Activated CD4-positive, alpha-beta T cell treated with anti-CD3 and anti-CD28 coated beads, Interleukin-2, amount 10 ng/mL, durations not matched to agents 7 days and 5 days (primary cell): Measurements from ENCODE around the gene BEAN1. TPM values are rescaled to one million over a fixed set of nuclear protein-coding genes. Genes with fewer than 3 reads are reported as not detected.

Experiments
- CTCF ChIA-PET: fragments of 350-600 bp; sonication (Branson Sonifier 250); formaldehyde crosslinking; loops from one replicate; lab custom pipeline; 2021; ENCODE audit warnings: antibody characterized with exemption; lab: Charles Lee
- POLR2A ChIA-PET: fragments of 350-600 bp; sonication (Branson Sonifier 250); formaldehyde crosslinking; loops from one replicate; lab custom pipeline; 2021; ENCODE audit warnings: antibody characterized with exemption; lab: Charles Lee
- DNase-seq: peaks from one replicate; pipeline ENCODE4 v3.0.0-alpha.2; 2020
- H3K27ac Mint-ChIP-seq: one replicate; pipeline ENCODE4 v1.8.0; 2021; ENCODE audit warnings: mild to moderate bottlenecking, moderate library complexity, mixed read lengths
- H3K27me3 Mint-ChIP-seq: one replicate; pipeline ENCODE4 v1.8.0; 2021; ENCODE audit warnings: mixed read lengths
- H3K36me3 Mint-ChIP-seq: one replicate; pipeline ENCODE4 v1.8.0; 2021; ENCODE audit warnings: low read depth, mixed read lengths
- H3K4me1 Mint-ChIP-seq: one replicate; pipeline ENCODE4 v1.8.0; 2021; ENCODE audit warnings: mixed read lengths
- H3K4me3 Mint-ChIP-seq: one replicate; pipeline ENCODE4 v1.8.0; 2021; ENCODE audit warnings: mild to moderate bottlenecking, moderate library complexity, mixed read lengths
- H3K9me3 Mint-ChIP-seq: one replicate; pipeline ENCODE4 v1.8.0; 2021; ENCODE audit warnings: mixed read lengths
- total RNA-seq, 2 experiments: library from RNA; stranded (reverse); gene quantifications; one replicate each; pipeline ENCODE4 v1.2.3, GENCODE V29; 2021

Gene BEAN1
- total RNA-seq, 2 experiments from 2014 or later, result not detected

DNA sequence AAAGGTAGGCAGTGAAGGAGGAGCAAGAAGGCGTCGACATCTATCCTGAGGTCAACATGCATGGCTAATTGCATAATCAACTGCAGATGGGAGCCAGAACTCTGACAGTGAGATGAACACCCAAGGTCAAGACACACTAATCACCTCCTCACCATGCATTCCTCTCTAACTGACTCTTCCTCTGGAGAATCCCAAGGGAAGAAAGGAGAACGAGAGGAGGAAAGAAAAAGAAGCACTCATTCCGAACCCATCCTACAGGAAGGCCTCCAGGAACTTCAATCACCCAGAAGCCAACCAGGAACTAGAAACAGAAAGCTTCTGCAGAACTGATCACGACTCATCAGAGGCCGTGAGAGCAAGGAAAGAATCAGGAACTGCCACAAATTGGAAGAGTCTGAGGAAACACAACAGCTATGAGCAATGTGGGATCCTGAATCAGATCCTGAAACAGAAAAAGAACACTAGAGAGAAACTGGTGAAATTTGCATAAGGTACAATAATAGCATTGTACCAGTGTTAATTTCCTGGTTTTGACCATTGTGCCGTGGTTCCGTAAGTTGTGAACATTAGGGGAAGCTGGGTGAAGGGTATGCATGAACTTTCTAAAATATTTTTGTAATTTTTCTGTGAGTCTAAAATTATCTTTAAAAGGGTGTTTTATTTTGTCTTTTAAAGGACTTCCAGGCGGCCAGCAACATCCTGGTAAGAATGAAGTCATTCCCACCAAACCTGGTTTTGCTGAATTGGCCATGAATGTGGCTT lies 10.0 kb upstream of the BEAN1 start:
- Mint-ChIP-seq H3K4me1 (peaks cover 7% of the 10 kb centered on the region), H3K9me3 (peaks cover 11% of the 10 kb centered on the region), H3K27me3 (peaks cover 19% of the 10 kb centered on the region), H3K27ac (no peak overlapping the region), H3K36me3 (no peaks in the 10 kb centered on the region), H3K4me3 (no peak overlapping the region)
- CTCF ChIA-PET, result interaction anchor here (0.7 to 1.4 kb wide), 3 partner anchors 11 to 28 kb away, joined by 3 to 4 read pairs (median 3); no protein-coding TSS in a partner anchor
- POLR2A ChIA-PET, result no interaction called here
- no peak for DNase-seq

DNA sequence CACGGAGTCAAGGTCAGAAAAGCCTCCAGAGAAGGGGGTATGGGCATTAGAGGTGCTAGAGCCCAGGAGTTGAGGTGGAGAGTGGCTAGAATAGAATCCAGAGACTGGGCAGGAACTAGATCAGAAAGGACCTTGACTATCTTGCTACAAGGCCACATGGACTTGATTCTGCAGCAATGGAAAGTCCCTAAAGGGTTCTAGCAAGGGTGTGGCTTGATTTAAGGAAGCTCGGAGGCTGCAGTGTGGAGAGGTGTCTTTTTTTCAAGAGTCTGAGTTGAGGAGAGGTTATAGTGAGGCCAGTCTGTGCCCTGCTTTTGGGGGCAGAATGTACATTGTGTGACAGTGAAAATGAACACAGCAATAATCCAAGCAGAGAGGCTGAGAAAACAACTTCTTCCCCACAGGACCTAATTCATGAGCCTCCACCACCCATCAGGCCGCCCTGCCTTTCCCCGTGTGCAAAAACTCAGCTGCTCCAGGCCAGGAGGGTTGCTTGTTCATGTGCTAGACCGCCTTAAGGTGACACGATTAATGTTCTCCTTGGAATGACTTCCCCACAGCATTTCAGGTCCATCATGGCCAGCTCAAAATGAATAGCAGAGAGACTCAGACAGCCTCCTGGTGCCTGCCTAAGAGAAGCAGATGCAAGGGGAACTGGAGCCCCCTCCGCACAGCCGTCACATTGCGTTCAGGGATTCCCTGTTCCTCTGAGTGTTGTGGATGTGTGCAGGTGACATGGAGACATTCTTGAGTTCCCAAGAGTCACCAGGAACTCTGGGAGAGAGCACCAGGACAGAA lies 8.7 kb upstream of the BEAN1 start:
- ChIA-PET CTCF (interaction anchor here (0.8 to 1.4 kb wide), 3 partner anchors 12 to 26 kb away, joined by 3 read pairs; no protein-coding TSS in a partner anchor), POLR2A (no interaction called here)
- DNase-seq, result no peak
- H3K36me3 Mint-ChIP-seq, result no peaks in the 10 kb centered on the region
- H3K27me3 Mint-ChIP-seq, result peaks cover 32% of the 10 kb centered on the region
- H3K4me1 Mint-ChIP-seq, result peaks cover 7% of the 10 kb centered on the region
- H3K4me3 Mint-ChIP-seq, result no peak overlapping the region
- no peak overlapping the region for H3K27ac Mint-ChIP-seq
- H3K9me3 Mint-ChIP-seq, result peaks cover 2% of the 10 kb centered on the region

DNA sequence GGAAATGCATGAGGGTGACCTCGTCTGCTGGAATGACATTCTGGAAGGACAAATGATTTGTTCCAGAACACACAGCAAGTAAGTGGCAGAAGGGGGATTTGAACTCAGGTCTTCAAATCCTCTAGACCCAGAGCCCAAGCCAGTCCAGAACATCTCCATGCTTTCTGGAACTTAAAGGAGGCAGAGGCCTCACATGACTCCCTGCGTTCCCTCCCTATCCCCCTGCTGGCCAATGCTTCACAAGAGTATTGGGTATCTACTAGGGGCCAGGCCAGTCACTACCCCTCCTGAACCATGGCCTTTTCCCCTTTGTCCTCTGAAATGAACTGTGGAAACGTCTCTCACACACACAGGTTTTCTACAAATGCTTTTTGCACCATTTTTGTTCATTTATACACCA lies 7.6 kb upstream of the BEAN1 start:
- CTCF ChIA-PET, result no interaction called here
- no peak overlapping the region for H3K4me3 Mint-ChIP-seq

DNA sequence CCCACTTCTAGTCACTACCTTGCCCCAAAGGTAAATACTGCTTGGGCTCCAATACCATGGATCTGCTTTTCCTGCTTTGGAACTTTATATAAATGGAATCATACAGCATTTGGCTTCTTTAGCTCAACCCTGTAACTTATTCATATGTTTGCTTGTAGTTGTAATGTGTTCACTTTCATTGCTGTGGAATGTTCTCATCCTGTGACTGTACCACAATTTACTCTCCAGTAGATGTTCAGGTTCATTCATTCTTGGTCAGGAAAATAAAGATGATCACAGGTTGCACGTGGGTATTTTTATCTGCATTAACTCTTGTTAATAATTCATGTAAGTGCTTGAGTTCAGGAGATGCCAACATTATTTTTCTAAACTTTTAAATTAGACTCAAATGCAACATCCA lies 6.7 kb upstream of the BEAN1 start:
- peaks cover 7% of the 10 kb centered on the region for H3K4me1 Mint-ChIP-seq
- no peak for DNase-seq
- no peak overlapping the region for H3K4me3 Mint-ChIP-seq
- ChIA-PET POLR2A (no interaction called here), CTCF (interaction anchor here (0.7 kb wide), 1 partner anchor 92 kb away, joined by 3 read pairs; no protein-coding TSS in a partner anchor)
- H3K27me3 Mint-ChIP-seq, result peaks cover 46% of the 10 kb centered on the region
- H3K36me3 Mint-ChIP-seq, result no peaks in the 10 kb centered on the region
- no peaks in the 10 kb centered on the region for H3K9me3 Mint-ChIP-seq
- H3K27ac Mint-ChIP-seq, result no peak overlapping the region

More for the DNA sequence above, 7.6 kb upstream of the BEAN1 start:
- no peaks in the 10 kb centered on the region for H3K36me3 Mint-ChIP-seq
- H3K4me1 Mint-ChIP-seq, result peaks cover 7% of the 10 kb centered on the region
- peaks cover 38% of the 10 kb centered on the region for H3K27me3 Mint-ChIP-seq
- no peak for DNase-seq
- H3K9me3 Mint-ChIP-seq, result no peaks in the 10 kb centered on the region
- POLR2A ChIA-PET, result no interaction called here
- no peak overlapping the region for H3K27ac Mint-ChIP-seq

DNA sequence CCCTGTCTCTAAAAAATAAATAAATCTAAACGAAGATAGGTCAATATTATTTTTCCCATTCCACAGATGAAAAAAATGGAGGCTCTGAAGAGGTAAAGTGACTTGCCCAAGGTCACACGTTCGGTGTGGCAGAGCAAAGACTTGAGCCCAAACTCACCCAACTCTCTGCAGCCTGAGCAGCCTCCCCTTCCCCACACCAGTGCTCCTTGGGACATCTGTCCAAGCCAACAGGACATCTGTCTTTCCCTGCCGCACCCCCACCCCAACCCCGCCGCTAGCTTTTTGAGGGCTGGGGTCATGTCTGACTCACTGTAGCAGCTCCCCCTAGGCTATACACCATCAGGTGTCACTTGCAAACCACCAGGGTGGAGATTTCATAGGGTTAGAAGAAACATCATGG lies 5.2 kb upstream of the BEAN1 start:
- H3K27ac Mint-ChIP-seq, result no peak overlapping the region
- ChIA-PET CTCF (interaction anchor here (0.9 kb wide), 1 partner anchor 33 kb away, joined by 3 read pairs; no protein-coding TSS in a partner anchor), POLR2A (no interaction called here)
- no peaks in the 10 kb centered on the region for H3K36me3 Mint-ChIP-seq
- DNase-seq, result no peak
- no peaks in the 10 kb centered on the region for H3K9me3 Mint-ChIP-seq
- no peak overlapping the region for H3K4me3 Mint-ChIP-seq
- H3K4me1 Mint-ChIP-seq, result peaks cover 7% of the 10 kb centered on the region
- H3K27me3 Mint-ChIP-seq, result peaks cover 57% of the 10 kb centered on the region

DNA sequence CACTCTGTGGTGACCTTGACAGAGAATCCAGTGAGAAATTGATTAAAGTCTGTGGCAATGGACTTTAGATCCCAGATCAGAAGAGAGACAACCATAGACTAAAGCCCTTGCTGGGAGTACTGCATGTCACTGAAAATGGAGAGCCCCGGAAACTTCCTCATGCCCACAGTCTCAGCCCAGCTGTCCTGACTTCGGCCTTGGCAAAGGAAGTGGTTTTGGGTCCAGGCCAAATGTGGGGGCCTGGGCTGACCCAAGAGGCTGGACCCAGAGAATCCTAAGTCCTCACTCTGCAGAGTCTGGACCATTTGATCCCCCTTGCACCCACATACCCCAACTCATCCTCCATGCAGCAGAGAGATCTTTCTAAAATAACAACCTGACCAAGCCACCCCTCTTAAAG lies 4.7 kb upstream of the BEAN1 start:
- no peak for DNase-seq
- ChIA-PET POLR2A (no interaction called here), CTCF (no interaction called here)
- H3K36me3 Mint-ChIP-seq, result no peaks in the 10 kb centered on the region
- H3K4me3 Mint-ChIP-seq, result no peak overlapping the region
- no peaks in the 10 kb centered on the region for H3K9me3 Mint-ChIP-seq
- H3K4me1 Mint-ChIP-seq, result peaks cover 7% of the 10 kb centered on the region
- H3K27ac Mint-ChIP-seq, result no peak overlapping the region
- H3K27me3 Mint-ChIP-seq, result peaks cover 57% of the 10 kb centered on the region

DNA sequence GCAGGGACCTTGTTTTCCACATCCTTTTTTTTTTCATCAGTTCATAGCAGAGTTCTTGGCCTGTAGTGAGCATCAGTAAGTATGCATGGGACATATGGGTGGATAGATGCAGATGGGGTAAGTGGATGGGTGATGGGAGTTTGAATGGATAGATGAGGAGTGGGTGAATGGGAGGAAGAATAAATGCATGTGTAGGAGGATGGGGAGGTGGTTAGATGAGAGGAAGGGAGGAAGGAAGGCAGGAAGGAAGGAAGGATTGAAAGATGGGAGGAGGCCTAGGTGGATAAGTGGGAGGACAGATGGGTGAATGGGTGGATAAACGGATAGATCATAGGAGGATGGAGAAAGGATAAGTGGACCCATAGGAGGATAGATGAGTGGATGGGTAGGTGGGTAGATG lies 3.9 kb upstream of the BEAN1 start:
- Mint-ChIP-seq H3K4me1 (peaks cover 4% of the 10 kb centered on the region), H3K27ac (no peak overlapping the region), H3K4me3 (no peak overlapping the region), H3K36me3 (no peaks in the 10 kb centered on the region), H3K9me3 (no peaks in the 10 kb centered on the region), H3K27me3 (peaks cover 59% of the 10 kb centered on the region)
- POLR2A ChIA-PET, result no interaction called here
- DNase-seq, result no peak
- CTCF ChIA-PET, result interaction anchor here (0.5 kb wide), 1 partner anchor 290 kb away, joined by 3 read pairs; no protein-coding TSS in a partner anchor

DNA sequence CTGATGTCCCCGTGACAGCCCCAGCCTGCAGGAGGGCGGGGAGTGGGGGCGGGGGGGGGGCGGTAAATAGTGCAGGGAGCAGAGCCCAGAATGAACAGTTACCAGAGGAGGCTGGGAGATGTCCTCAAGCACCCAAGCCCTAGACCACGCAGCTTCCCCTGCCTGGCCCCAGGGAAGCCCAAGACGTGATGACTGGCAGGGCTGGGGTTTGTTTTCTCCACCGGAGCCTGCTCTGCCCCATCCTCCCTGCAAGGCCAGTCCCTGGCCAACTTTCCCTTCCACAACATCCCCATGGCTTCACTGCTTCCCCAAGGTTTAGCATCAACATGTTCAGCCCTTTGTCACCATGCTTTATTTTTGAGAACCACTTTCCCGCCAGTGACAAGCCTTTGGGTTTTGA lies 1.4 kb upstream of the BEAN1 start:
- H3K4me3 Mint-ChIP-seq, result no peak overlapping the region
- no peaks in the 10 kb centered on the region for H3K36me3 Mint-ChIP-seq
- POLR2A ChIA-PET, result no interaction called here
- H3K27ac Mint-ChIP-seq, result no peak overlapping the region
- no peaks in the 10 kb centered on the region for H3K9me3 Mint-ChIP-seq
- H3K27me3 Mint-ChIP-seq, result peaks cover 73% of the 10 kb centered on the region
- DNase-seq, result no peak
- H3K4me1 Mint-ChIP-seq, result no peaks in the 10 kb centered on the region
- CTCF ChIA-PET, result interaction anchor here (1.1 kb wide), 1 partner anchor 54 kb away, joined by 4 read pairs; no protein-coding TSS in a partner anchor

DNA sequence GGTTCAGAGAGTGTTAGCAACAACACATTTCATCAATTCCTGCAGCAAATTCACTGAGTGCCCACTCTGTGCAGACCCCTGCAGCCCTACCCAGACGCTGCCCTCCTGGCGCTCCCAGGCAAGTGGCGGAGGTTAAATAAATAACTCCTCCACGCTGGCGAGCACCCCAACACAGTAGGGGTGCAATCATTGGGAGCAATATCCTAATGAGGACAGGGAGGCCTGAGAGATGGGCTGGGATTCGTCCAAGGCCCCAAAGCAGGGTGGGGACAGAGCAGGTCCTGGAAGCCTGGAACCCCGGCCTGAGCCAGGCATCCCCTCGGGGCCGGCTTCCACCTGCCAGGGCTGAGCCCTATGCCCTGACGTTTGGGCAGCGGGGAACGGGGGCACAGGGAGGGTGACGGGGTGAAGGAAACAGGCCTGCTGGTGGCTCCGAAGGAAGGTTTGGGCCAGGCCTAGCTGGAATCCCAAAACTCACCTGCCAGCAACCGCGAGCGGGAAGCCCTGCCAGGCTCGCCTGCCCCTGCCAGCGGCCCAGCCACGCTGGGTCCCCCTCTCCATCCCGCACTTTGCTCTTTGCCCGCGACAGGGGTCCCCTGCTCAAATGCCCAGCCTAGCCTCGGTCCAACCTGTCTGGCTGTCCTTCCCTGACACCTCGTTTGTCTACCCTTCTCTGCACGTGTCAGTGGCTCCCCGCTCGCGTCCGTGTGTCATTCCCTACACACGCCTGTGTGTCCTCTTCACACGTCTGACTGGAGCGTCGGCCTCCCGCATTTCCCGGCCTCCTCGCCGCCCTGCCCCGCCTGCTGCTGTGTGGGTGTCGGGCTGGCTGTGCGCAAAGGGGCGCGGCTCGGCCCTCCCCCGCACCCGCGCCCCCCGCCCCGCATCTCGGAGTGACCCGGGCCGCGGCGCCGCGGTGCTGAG lies 721 bp upstream of the BEAN1 start:
- POLR2A ChIA-PET, result no interaction called here
- Mint-ChIP-seq H3K27ac (no peak overlapping the region), H3K9me3 (no peaks in the 10 kb centered on the region), H3K4me3 (no peak overlapping the region), H3K27me3 (peaks cover 74% of the 10 kb centered on the region), H3K36me3 (no peaks in the 10 kb centered on the region), H3K4me1 (no peaks in the 10 kb centered on the region)
- CTCF ChIA-PET, result interaction anchor here (1.1 kb wide), 1 partner anchor 53 kb away, joined by 4 read pairs; no protein-coding TSS in a partner anchor
- no peak for DNase-seq

DNA sequence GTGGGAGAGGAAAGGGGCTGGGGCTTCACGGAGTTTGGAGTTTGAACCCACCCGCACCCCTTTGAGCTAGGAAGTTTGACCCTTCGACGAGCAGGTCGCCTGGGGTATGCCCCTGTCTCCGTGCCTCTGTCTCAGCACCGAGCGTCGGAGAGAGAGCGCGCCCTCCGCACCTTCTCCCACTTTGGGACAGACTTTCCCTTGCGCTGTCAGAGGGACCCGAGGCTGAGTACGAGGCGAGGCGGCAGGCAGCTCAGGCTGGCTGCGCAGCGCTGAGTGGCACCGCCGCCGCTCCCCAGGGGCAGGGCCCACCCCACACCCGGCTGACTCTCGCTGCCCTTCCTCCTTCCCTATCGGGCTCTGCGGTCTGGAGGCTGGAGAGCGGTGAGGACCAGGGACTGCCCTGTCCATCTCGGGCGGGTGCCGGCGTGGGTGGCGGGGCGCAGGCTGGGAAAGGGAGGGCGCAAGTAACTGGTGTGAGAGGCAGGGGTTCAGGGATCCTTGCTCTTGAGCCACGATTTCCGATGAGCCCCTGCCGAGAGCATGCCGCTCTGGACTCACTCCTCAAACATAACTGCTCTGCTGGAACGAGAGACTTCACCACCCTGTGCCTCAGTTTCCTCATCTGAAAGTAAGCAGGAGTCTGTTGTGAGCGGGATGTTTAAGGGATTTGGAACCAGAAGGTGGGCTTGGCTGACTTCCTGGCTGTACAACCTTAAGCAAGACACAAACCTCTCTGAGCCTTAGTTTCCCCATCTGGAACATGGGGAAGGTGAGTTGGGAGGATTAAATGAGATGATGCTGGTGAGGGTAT lies 981 bp downstream of the BEAN1 start:
- H3K4me1 Mint-ChIP-seq, result no peaks in the 10 kb centered on the region
- no peak overlapping the region for H3K4me3 Mint-ChIP-seq
- no peak overlapping the region for H3K27ac Mint-ChIP-seq
- no peaks in the 10 kb centered on the region for H3K36me3 Mint-ChIP-seq
- POLR2A ChIA-PET, result no interaction called here
- CTCF ChIA-PET, result interaction anchor here (0.8 to 1.1 kb wide), 3 partner anchors 9 to 28 kb away, joined by 3 read pairs; no protein-coding TSS in a partner anchor
- peaks cover 74% of the 10 kb centered on the region for H3K27me3 Mint-ChIP-seq
- no peak for DNase-seq
- H3K9me3 Mint-ChIP-seq, result no peaks in the 10 kb centered on the region

DNA sequence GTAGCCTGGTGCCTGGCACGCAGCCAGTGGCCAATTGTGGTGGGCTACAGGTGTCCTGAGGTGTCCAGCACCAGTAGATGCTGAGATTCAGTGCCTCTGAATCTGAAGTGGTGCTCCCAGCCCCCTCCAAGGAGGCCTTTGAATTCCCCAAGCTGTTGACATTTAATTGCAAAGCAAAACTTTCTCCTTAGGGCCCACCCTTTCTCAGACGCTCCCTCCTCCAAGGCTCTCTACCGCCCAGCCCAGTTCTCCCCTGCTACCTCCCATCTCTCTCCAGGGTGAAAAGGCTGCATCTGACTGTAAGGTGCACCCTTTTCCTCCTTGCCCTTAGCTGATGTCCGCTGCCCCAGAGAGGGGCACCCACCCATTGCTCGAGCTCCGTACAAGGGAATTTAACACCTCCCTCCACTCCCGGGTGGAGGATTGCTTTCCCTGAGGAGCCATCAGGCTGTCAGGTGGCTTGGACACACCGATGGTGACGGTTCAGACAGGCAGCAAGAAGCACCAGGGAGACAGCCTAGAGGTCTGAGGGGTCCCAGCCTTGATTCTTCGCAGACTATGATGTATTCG lies 1.7 kb downstream of the BEAN1 start:
- ChIA-PET POLR2A (no interaction called here), CTCF (interaction anchor here (1.2 kb wide), 1 partner anchor 11 kb away, joined by 4 read pairs; no protein-coding TSS in a partner anchor)
- H3K4me3 Mint-ChIP-seq, result no peak overlapping the region
- H3K36me3 Mint-ChIP-seq, result no peaks in the 10 kb centered on the region
- H3K27me3 Mint-ChIP-seq, result peaks cover 73% of the 10 kb centered on the region
- no peak overlapping the region for H3K27ac Mint-ChIP-seq
- no peaks in the 10 kb centered on the region for H3K9me3 Mint-ChIP-seq
- DNase-seq, result no peak
- H3K4me1 Mint-ChIP-seq, result no peaks in the 10 kb centered on the region
